Fibroblast of the aortic adventitia (primary cell): ENCODE data around the gene VASN. TPM values are rescaled to one million over a fixed set of nuclear protein-coding genes. Genes with fewer than 3 reads are reported as not detected.
A peak's percentile ranks its signal among the peaks of the same experiment; 100 is the strongest.

Source experiments
- DNase-seq: peaks from one replicate; pipeline ENCODE4 v3.0.0-alpha.2; 2010; ENCODE audit warnings: low read depth
- H3K4me3 ChIP-seq: 2 replicates; pipeline ENCODE4 v1.5.1; 2011; ENCODE audit warnings: low read depth, mild to moderate bottlenecking, control low read depth, low read length, moderate library complexity
- total RNA-seq: library from RNA; depleted of rRNA; stranded (reverse); fragments of >200 nt; gene quantifications from 2 replicates; pipeline ENCODE4 v1.2.3, GENCODE V29; 2012; ENCODE audit warnings: low replicate concordance
- TF ChIP-seq, protein P1 (sequence below): IDR thresholded peaks from 2 replicates; pipeline ENCODE4 v1.5.1; 2011; ENCODE audit warnings: mild to moderate bottlenecking, low read length, control low read depth, inconsistent platforms; ENCODE audit not compliant: insufficient read depth

Gene VASN
- total RNA-seq, 1 donor = 130 TPM

DNA sequence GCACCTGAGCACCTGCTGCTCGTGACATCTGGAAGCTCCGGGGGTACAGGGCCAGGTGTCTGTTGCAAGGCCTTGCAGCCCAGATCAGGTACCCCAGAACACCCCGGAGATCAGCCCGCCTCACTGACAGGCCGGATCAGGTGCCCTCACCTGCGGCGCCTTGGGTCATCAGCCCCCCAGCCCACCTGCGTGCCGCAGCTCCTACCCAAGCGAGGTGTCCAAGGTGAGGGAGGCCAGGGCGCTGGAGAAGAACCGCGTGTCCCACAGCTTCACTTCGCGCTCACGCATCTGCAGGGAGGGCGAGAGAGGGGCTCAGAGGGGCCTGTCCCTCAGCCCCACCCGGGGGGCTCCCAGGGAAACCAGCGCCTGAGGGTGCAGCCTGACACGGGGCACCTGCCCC is 16.1 kb downstream of the VASN start:
- no peak overlapping the region for H3K4me3 ChIP-seq
- no peak for DNase-seq
- TF ChIP-seq, protein P1, sequence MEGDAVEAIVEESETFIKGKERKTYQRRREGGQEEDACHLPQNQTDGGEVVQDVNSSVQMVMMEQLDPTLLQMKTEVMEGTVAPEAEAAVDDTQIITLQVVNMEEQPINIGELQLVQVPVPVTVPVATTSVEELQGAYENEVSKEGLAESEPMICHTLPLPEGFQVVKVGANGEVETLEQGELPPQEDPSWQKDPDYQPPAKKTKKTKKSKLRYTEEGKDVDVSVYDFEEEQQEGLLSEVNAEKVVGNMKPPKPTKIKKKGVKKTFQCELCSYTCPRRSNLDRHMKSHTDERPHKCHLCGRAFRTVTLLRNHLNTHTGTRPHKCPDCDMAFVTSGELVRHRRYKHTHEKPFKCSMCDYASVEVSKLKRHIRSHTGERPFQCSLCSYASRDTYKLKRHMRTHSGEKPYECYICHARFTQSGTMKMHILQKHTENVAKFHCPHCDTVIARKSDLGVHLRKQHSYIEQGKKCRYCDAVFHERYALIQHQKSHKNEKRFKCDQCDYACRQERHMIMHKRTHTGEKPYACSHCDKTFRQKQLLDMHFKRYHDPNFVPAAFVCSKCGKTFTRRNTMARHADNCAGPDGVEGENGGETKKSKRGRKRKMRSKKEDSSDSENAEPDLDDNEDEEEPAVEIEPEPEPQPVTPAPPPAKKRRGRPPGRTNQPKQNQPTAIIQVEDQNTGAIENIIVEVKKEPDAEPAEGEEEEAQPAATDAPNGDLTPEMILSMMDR = no peak

DNA sequence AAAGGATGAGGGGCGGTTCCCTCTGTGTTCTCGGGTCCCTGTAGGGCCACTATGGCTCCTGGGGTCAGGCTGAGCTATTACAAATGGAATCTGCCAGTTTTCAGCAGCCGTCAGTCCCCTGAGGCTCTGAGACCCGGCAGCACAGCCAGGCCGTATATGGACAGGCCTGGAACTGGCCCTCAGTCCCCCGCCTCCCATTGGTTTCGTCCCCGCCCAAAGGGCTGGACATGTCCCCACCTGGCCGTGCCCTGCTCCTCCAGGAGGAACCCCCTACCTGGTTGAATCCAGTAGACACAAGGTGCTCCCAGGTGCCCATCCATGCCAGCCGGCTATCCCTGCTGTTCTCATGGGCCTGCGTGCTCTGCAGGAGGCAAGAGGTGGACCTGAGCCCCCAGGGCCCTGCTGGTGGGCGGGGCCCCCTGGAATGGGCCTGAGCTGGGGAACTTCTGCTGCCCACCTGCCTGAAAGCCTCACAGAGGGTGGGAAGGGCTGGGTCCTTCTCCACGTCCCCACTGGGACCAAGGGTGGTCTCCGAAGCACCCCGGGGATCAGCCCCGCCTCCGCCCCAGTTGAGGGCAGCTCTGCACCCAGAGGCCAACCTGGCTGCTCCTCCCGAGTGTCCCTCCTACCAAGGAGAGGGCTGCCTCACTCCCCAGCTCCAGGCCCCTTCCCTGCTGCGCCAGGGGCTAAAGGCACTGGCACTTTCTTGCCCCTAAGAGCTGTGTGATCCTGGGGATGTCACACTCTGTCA is 16.8 kb downstream of the VASN start:
- TF ChIP-seq, protein P1 = no peak
- DNase-seq = peak; percentile 54
- no peak overlapping the region for H3K4me3 ChIP-seq

DNA sequence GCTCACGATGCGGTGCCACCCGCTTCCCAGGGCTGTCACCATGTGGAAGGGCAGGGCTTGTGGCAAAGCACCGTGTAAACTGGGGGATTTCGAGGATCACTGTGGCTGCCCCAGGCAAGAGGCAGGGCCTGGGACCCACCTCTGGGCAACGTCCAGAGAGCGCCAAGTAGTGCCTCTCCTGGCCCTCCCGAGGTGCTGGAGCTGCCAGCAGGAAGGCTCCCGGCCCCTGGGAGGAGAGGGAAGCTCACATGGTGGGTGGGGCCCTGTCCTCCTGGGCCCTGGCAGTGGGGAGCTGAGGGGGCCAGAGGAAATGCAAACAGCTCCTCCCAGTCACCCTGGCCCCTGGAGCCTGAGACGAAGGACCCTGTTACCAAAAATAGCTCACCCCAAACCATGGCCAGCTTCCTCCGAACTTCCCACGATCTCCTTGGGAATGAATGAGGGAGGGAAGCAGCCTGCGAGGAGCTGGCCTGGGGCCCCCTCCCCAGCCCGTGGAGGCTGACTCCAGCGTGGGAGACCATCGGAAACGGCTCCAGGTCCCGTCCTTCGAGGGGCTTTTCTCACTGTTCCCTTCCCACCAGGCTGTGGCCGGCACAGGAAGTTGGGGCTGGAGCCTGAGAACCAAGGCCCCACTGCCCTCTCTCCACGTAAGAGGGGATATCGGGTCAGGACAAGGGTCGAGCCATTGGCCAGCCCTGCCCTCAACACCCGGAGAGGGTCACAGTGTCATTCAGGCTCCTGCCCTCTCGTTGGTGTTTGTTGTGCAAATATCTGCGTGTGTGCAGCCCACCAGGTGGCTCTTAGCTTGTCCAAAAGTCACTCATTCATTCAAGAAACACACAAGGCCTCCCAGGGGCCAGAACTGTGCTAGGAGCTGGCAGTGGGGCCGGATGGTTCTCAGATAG is 17.7 kb downstream of the VASN start:
- TF ChIP-seq, protein P1 = no peak

DNA sequence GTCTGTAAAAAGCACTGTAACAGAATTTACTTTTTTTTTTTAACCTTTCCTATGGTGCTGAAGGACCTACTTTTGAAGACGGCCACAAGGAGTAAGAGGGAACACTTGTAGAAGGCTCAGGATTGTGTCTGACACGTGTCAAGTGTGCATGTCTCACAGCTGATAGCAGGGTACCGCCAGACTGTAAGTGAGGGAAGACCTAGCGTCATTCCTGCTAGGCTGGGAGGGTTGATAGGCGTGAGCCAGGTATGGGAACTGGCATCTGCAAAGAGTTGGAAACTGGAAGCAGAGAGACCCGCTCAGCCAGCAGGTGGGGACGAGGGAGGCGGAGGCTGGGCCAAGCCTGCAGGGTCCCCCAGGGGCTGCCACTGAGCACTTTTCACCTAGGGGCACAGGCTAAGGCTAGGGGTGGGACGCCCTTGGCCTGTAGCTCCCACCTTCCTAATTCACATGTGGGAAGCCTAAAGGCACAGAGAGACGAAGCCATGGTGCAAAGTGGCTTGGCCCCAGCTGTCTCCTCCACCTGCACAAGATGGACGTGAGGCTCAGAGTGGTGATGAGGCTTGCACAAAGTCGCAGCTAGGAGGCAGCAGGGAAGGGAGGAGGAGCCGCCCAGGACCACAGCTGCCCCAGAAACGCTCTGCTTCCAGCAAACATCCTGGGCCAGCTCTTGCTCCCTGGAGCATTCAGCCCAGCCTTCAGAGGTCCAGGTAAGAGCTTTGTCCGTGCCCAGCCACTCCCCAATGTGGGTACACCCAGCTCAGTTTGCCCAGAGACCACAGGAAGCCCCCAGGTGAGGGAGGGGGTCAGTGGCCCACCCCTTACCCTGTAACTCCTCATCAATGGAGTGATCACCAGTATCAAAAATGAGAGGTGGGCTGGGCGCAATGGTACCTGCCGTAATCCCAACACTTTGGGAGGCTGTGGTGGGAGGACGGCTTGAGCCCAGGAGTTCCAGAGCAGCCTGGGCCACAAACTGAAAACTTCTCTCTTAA is 18.9 kb downstream of the VASN start:
- no peak overlapping the region for H3K4me3 ChIP-seq
- TF ChIP-seq, protein P1 = no peak
- DNase-seq = no peak

More for the DNA sequence above, 17.7 kb downstream of the VASN start:
- H3K4me3 ChIP-seq = no peak overlapping the region
- DNase-seq = no peak

DNA sequence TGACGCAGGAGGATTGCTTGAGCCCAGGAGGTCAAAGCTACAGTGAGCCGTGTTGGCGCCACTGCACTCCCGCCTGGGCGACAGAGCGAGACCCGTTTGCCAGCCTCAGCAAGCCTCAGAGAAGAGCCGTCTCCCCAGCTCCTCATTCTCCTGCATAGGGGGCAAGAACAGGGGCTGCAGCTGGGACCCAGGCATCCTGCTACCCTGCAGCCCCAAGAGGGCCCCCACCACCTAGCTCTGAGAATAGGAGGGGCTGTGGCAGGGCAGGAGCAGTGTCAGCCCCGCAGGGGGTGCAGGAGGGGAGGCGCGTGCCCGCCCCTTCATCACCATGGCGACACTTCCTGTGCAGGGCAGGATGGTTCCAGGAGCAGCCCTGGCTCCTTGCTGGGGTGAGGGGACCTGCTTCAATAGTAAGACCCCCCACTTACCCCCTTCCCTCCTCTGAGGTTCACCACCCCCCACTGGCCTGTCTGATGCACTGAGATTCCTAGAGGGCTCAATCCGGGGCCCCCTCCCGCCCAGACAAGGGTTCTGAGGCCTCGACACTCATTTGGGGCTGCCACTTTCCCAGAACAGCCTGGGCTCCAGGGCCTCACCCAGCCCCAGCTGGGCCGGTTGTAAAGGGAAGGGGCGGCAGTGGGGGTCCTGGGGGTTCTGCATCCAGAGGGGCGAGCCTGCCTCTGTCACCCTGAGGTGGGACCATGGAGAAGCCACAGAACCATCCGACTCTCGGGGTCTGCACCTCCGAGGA is 20.2 kb downstream of the VASN start:
- no peak overlapping the region for H3K4me3 ChIP-seq
- TF ChIP-seq, protein P1 = no peak
- no peak for DNase-seq
